GM23338 (cell line): ENCODE results near the gene FAM9C. TPM values are rescaled to one million over a fixed set of nuclear protein-coding genes. Genes with fewer than 3 reads are reported as not detected.

Source experiments
- ATAC-seq: fragments of 200-7000 bp; cut with Tn5 transposase; 3 replicates; pipeline ENCODE4 v1.9.1; 2020
- DNase-seq: peaks from one replicate; pipeline ENCODE4 v3.0.0-alpha.2; 2015; ENCODE audit warnings: low spot score
- H2AFZ ChIP-seq: fragments of 200-600 bp; sonication (generic); 2 replicates; pipeline ENCODE4 v1.8.0; 2016; ENCODE audit warnings: antibody characterized with exemption, mild to moderate bottlenecking, moderate library complexity
- H3F3A ChIP-seq: fragments of 200-600 bp; sonication (generic); replicated peaks from 2 replicates; pipeline ENCODE4 v1.8.0; 2017; ENCODE audit warnings: antibody characterized with exemption, mixed run types, low read depth
- H3K27ac ChIP-seq: fragments of 200-600 bp; sonication (generic); 2 replicates; pipeline ENCODE4 v1.6.1; 2016; ENCODE audit warnings: low read depth
- H3K27me3 ChIP-seq: fragments of 200-600 bp; sonication (generic); 2 replicates; pipeline ENCODE4 v1.8.0; 2016; ENCODE audit warnings: mild to moderate bottlenecking, mixed run types, moderate library complexity; ENCODE audit not compliant: insufficient read depth
- H3K36me3 ChIP-seq: fragments of 200-600 bp; sonication (generic); 2 replicates; pipeline ENCODE4 v1.8.0; 2016; ENCODE audit warnings: mild to moderate bottlenecking; ENCODE audit not compliant: insufficient read depth
- H3K4me1 ChIP-seq: fragments of 200-600 bp; sonication (generic); 2 replicates; pipeline ENCODE4 v1.8.0; 2016; ENCODE audit warnings: mild to moderate bottlenecking, moderate library complexity; ENCODE audit not compliant: insufficient read depth
- H3K4me2 ChIP-seq: fragments of 200-600 bp; sonication (generic); 2 replicates; pipeline ENCODE4 v1.7.1; 2017; ENCODE audit warnings: mixed run types
- H3K4me3 ChIP-seq: fragments of 200-600 bp; sonication (generic); 2 replicates; pipeline ENCODE4 v1.6.1; 2016; ENCODE audit warnings: mixed run types
- H3K79me2 ChIP-seq: fragments of 200-600 bp; sonication (generic); replicated peaks from 2 replicates; pipeline ENCODE4 v1.8.0; 2017; ENCODE audit warnings: mild to moderate bottlenecking; ENCODE audit not compliant: insufficient read depth
- H3K9me2 ChIP-seq: fragments of 200-600 bp; sonication (generic); 2 replicates; pipeline ENCODE4 v1.8.0; 2017; ENCODE audit not compliant: insufficient read depth
- H4K20me1 ChIP-seq: fragments of 200-600 bp; sonication (generic); replicated peaks from 2 replicates; pipeline ENCODE4 v1.8.0; 2017; ENCODE audit warnings: mild to moderate bottlenecking; ENCODE audit not compliant: insufficient read depth
- H3K27ac Mint-ChIP-seq: 2 replicates; pipeline ENCODE4 v1.8.0; 2020; ENCODE audit warnings: inconsistent platforms, mild to moderate bottlenecking, moderate library complexity, mixed read lengths
- H3K27me3 Mint-ChIP-seq: 3 replicates; pipeline ENCODE4 v1.8.0; 2022; ENCODE audit warnings: low read depth, mild to moderate bottlenecking, moderate library complexity, mixed read lengths, inconsistent platforms; ENCODE audit not compliant: insufficient read depth, poor library complexity
- H3K36me3 Mint-ChIP-seq: 3 replicates; pipeline ENCODE4 v1.8.0; 2021; ENCODE audit warnings: low read depth, mild to moderate bottlenecking, inconsistent platforms, moderate library complexity, mixed read lengths
- H3K4me1 Mint-ChIP-seq: 3 replicates; pipeline ENCODE4 v1.8.0; 2020; ENCODE audit warnings: mild to moderate bottlenecking, inconsistent platforms, mixed read lengths
- H3K4me3 Mint-ChIP-seq: 3 replicates; pipeline ENCODE4 v1.8.0; 2021; ENCODE audit warnings: moderate library complexity, mild to moderate bottlenecking, inconsistent platforms, mixed read lengths
- H3K9me3 Mint-ChIP-seq: 3 replicates; pipeline ENCODE4 v1.8.0; 2020; ENCODE audit warnings: moderate library complexity, mild to moderate bottlenecking, inconsistent platforms, mixed read lengths
- CREB1 ChIP-seq: fragments of 250-450 bp; sonication (Bioruptor Pico); IDR thresholded peaks from 2 replicates; pipeline ENCODE4 v1.5.0; 2020; ENCODE audit warnings: low read depth, mild to moderate bottlenecking, moderate library complexity
- EZH2 ChIP-seq: fragments of 200-600 bp; sonication (generic); IDR thresholded peaks from one replicate; pipeline ENCODE4 v1.8.0; 2017; ENCODE audit warnings: antibody characterized with exemption, mild to moderate bottlenecking, low read depth; ENCODE audit not compliant: unreplicated experiment
- EZH2phosphoT487 ChIP-seq: fragments of 200-600 bp; sonication (generic); IDR thresholded peaks from one replicate; pipeline ENCODE4 v1.8.1; 2018; ENCODE audit warnings: antibody characterized with exemption; ENCODE audit not compliant: unreplicated experiment
- JUNB ChIP-seq: IDR thresholded peaks from one replicate; pipeline ENCODE4 v1.6.1; 2016; ENCODE audit warnings: antibody characterized with exemption; ENCODE audit not compliant: unreplicated experiment
- NANOG ChIP-seq: IDR thresholded peaks from 2 replicates; pipeline ENCODE4 v1.6.1; 2016; ENCODE audit warnings: antibody characterized with exemption, borderline replicate concordance
- ZNF114 ChIP-seq: fragments of 250-450 bp; sonication (Bioruptor Pico); IDR thresholded peaks from 2 replicates; pipeline ENCODE4 v1.5.0; 2020; ENCODE audit warnings: mild to moderate bottlenecking, moderate library complexity
- polyA plus RNA-seq: library from polyadenylated mRNA; unstranded; fragments of >200 nt; fragmentation: Nextera tagmentation; extraction: Ambion mirVana; gene quantifications from 2 replicates; pipeline ENCODE4 v1.2.1, GENCODE V29; 2016
- total RNA-seq: library from RNA; depleted of rRNA; stranded (reverse); fragments of >200 nt; shearing (Covaris generic); gene quantifications from 2 replicates; pipeline ENCODE4 v1.2.3, GENCODE V29; 2014
- TF ChIP-seq, protein P1 (sequence below): fragments of 250-450 bp; sonication (Bioruptor Pico); IDR thresholded peaks from 2 replicates; pipeline ENCODE4 v1.5.0; 2020; ENCODE audit warnings: mild to moderate bottlenecking, moderate library complexity
- TF ChIP-seq, protein P2 (sequence below), 2 experiments: fragments of 200-600 bp in 1 of 2; sonication (generic) in 1 of 2; conservative IDR thresholded peaks; 2 replicates each; pipeline versions ENCODE4 v1.5.1 to v1.6.1; 2016 to 2017; ENCODE audit warnings: antibody characterized with exemption in 2 of 2, low read depth in 2 of 2, mild to moderate bottlenecking in 2 of 2, moderate library complexity in 1 of 2
- TF ChIP-seq, protein P3 (sequence below): IDR thresholded peaks from 2 replicates; pipeline ENCODE4 v1.6.1; 2016; ENCODE audit warnings: antibody characterized with exemption

The FAM9C gene
- total and polyA plus RNA-seq, 2 experiments from 2014 or later: 0.08 TPM; not detected in 1

DNA sequence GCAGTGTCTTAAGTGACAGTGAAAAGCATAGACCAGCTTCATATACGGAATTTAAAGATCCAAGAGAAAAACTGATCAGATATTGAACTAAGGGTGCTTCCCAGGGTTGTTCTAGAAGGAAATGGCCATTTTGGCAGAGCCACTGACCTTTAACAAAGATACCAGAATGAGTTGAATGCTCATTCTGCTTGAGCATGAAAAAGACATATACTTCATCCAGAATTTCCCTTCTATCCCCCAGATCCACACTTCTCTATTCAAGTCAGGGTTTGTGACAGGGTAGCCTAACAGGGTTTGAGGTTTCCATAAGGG is 45.6 kb upstream of the FAM9C start:
- H3K27me3 Mint-ChIP-seq: peaks cover 3% of the 10 kb centered on the region
- Histone ChIP-seq H3K27me3 (no peaks in the 10 kb centered on the region), H4K20me1 (no peaks in the 10 kb centered on the region), H3K4me1 (no peaks in the 10 kb centered on the region), H3K36me3 (no peaks in the 10 kb centered on the region), H3K4me3 (no peak overlapping the region), H3F3A (no peaks in the 10 kb centered on the region), H3K4me2 (no peak overlapping the region), H3K79me2 (no peaks in the 10 kb centered on the region), H2AFZ (no peak overlapping the region), H3K27ac (no peak overlapping the region), H3K9me2 (no peaks in the 10 kb centered on the region)
- ATAC-seq (no peak), DNase-seq (no peak)
- H3K4me3 Mint-ChIP-seq: no peak overlapping the region
- no peaks in the 10 kb centered on the region for H3K4me1 Mint-ChIP-seq
- H3K27ac Mint-ChIP-seq: no peak overlapping the region
- no peak for TF ChIP-seq EZH2phosphoT487
- peaks cover 2% of the 10 kb centered on the region; the same call in 2 of the 3 replicates for H3K9me3 Mint-ChIP-seq
- H3K36me3 Mint-ChIP-seq: no peaks in the 10 kb centered on the region

DNA sequence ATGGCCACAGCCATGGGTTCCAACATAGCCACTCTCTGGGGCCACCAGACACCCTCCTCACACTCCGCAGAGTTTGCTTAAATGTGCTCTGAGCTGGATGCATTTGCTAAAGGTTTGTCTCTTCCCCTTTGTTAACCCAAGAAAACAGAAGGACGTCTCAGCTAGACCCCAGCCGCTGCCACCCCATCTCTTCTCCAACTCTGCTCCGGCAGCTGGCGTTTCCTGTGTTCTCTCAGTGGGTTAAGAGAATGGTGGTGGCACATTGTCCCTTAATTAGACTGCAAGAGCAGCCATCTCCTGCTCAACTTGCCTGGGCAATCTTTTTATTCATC is 43.7 kb upstream of the FAM9C start:
- no peak overlapping the region for H2AFZ ChIP-seq
- peaks cover 7% of the 10 kb centered on the region for H3K4me1 ChIP-seq
- H3K9me3 Mint-ChIP-seq: peaks cover 2% of the 10 kb centered on the region; the same call in 2 of the 3 replicates
- TF ChIP-seq, protein P1, sequence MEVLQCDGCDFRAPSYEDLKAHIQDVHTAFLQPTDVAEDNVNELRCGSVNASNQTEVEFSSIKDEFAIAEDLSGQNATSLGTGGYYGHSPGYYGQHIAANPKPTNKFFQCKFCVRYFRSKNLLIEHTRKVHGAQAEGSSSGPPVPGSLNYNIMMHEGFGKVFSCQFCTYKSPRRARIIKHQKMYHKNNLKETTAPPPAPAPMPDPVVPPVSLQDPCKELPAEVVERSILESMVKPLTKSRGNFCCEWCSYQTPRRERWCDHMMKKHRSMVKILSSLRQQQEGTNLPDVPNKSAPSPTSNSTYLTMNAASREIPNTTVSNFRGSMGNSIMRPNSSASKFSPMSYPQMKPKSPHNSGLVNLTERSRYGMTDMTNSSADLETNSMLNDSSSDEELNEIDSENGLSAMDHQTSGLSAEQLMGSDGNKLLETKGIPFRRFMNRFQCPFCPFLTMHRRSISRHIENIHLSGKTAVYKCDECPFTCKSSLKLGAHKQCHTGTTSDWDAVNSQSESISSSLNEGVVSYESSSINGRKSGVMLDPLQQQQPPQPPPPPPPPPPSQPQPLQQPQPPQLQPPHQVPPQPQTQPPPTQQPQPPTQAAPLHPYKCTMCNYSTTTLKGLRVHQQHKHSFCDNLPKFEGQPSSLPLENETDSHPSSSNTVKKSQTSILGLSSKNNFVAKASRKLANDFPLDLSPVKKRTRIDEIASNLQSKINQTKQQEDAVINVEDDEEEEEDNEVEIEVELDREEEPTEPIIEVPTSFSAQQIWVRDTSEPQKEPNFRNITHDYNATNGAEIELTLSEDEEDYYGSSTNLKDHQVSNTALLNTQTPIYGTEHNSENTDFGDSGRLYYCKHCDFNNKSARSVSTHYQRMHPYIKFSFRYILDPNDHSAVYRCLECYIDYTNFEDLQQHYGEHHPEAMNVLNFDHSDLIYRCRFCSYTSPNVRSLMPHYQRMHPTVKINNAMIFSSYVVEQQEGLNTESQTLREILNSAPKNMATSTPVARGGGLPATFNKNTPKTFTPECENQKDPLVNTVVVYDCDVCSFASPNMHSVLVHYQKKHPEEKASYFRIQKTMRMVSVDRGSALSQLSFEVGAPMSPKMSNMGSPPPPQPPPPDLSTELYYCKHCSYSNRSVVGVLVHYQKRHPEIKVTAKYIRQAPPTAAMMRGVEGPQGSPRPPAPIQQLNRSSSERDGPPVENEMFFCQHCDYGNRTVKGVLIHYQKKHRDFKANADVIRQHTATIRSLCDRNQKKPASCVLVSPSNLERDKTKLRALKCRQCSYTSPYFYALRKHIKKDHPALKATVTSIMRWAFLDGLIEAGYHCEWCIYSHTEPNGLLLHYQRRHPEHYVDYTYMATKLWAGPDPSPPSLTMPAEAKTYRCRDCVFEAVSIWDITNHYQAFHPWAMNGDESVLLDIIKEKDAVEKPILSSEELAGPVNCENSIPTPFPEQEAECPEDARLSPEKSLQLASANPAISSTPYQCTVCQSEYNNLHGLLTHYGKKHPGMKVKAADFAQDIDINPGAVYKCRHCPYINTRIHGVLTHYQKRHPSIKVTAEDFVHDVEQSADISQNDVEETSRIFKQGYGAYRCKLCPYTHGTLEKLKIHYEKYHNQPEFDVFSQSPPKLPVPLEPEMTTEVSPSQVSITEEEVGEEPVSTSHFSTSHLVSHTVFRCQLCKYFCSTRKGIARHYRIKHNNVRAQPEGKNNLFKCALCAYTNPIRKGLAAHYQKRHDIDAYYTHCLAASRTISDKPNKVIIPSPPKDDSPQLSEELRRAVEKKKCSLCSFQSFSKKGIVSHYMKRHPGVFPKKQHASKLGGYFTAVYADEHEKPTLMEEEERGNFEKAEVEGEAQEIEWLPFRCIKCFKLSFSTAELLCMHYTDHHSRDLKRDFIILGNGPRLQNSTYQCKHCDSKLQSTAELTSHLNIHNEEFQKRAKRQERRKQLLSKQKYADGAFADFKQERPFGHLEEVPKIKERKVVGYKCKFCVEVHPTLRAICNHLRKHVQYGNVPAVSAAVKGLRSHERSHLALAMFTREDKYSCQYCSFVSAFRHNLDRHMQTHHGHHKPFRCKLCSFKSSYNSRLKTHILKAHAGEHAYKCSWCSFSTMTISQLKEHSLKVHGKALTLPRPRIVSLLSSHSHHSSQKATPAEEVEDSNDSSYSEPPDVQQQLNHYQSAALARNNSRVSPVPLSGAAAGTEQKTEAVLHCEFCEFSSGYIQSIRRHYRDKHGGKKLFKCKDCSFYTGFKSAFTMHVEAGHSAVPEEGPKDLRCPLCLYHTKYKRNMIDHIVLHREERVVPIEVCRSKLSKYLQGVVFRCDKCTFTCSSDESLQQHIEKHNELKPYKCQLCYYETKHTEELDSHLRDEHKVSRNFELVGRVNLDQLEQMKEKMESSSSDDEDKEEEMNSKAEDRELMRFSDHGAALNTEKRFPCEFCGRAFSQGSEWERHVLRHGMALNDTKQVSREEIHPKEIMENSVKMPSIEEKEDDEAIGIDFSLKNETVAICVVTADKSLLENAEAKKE: no peak
- TF ChIP-seq ZNF114 (CRISPR knock-in tag) (no peak), EZH2phosphoT487 (no peak), CREB1 (CRISPR knock-in tag) (no peak), EZH2 (no peak), NANOG (no peak), JUNB (no peak)
- TF ChIP-seq, protein P2, sequence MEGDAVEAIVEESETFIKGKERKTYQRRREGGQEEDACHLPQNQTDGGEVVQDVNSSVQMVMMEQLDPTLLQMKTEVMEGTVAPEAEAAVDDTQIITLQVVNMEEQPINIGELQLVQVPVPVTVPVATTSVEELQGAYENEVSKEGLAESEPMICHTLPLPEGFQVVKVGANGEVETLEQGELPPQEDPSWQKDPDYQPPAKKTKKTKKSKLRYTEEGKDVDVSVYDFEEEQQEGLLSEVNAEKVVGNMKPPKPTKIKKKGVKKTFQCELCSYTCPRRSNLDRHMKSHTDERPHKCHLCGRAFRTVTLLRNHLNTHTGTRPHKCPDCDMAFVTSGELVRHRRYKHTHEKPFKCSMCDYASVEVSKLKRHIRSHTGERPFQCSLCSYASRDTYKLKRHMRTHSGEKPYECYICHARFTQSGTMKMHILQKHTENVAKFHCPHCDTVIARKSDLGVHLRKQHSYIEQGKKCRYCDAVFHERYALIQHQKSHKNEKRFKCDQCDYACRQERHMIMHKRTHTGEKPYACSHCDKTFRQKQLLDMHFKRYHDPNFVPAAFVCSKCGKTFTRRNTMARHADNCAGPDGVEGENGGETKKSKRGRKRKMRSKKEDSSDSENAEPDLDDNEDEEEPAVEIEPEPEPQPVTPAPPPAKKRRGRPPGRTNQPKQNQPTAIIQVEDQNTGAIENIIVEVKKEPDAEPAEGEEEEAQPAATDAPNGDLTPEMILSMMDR (conservative IDR thresholded peaks at IDR 0.05; ENCODE audit: low read depth in 2 of 2): no peak
- TF ChIP-seq, protein P3, sequence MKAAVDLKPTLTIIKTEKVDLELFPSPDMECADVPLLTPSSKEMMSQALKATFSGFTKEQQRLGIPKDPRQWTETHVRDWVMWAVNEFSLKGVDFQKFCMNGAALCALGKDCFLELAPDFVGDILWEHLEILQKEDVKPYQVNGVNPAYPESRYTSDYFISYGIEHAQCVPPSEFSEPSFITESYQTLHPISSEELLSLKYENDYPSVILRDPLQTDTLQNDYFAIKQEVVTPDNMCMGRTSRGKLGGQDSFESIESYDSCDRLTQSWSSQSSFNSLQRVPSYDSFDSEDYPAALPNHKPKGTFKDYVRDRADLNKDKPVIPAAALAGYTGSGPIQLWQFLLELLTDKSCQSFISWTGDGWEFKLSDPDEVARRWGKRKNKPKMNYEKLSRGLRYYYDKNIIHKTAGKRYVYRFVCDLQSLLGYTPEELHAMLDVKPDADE: no peak
- H4K20me1 ChIP-seq: no peaks in the 10 kb centered on the region
- no peaks in the 10 kb centered on the region for H3K9me2 ChIP-seq
- no peaks in the 10 kb centered on the region for H3K36me3 Mint-ChIP-seq
- no peaks in the 10 kb centered on the region for H3K36me3 ChIP-seq
- no peak overlapping the region for H3K4me3 ChIP-seq
- no peaks in the 10 kb centered on the region for H3K27me3 ChIP-seq
- H3F3A ChIP-seq: no peaks in the 10 kb centered on the region
- no peak overlapping the region for H3K27ac ChIP-seq
- DNase-seq (no peak), ATAC-seq (no peak)
- no peak overlapping the region for H3K27ac Mint-ChIP-seq
- no peak overlapping the region for H3K4me3 Mint-ChIP-seq
- peaks cover 3% of the 10 kb centered on the region for H3K27me3 Mint-ChIP-seq
- H3K4me2 ChIP-seq: no peak overlapping the region
- no peaks in the 10 kb centered on the region for H3K79me2 ChIP-seq
- H3K4me1 Mint-ChIP-seq: peaks cover 8% of the 10 kb centered on the region; the same call in 2 of the 3 replicates
